ENCODE data around the gene GNPDA1.

Gene GNPDA1

DNA sequence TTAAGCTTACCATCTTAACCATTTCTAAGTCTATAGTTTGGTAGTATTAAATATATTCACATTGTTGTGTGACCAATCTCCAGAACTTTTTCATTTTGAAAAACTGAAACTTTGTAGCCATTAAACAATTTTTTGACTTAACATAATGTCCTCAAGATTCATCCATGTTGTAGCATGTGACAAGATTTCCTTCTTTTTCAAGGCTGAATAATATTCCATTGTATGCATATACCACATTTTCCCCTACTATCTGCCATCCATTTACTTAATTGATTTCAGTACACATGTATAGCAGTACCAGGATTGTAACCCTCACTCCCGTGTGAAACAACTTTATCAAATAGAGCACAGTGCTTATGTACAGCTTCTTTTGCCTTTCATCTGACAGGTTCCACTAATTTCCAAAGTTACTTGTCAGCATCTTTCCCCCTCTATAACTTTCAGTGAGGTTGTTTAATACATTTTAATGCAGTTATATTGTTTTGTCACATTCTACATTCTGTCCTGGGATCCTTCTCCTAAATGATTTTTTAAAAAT is 7.4 kb upstream of the GNPDA1 start:
- DNase-seq: no peak

GRCh38 chr5:142017832-142018427 is 5.1 kb upstream of the GNPDA1 start:
- DNase-seq: no peak

- DNase-seq: no peak
Observed at GRCh38 chr5:142016556-142016955, 3.7 kb upstream of the GNPDA1 start.

GRCh38 chr5:142015781-142016533 is 3.1 kb upstream of the GNPDA1 start:
- peak; percentile 4 for DNase-seq

- no peak for DNase-seq
Observed at GRCh38 chr5:142014911-142015584, 2.2 kb upstream of the GNPDA1 start.

GRCh38 chr5:142013734-142014521 is 1.1 kb upstream of the GNPDA1 start:
- peak; percentile 13 for DNase-seq

DNA sequence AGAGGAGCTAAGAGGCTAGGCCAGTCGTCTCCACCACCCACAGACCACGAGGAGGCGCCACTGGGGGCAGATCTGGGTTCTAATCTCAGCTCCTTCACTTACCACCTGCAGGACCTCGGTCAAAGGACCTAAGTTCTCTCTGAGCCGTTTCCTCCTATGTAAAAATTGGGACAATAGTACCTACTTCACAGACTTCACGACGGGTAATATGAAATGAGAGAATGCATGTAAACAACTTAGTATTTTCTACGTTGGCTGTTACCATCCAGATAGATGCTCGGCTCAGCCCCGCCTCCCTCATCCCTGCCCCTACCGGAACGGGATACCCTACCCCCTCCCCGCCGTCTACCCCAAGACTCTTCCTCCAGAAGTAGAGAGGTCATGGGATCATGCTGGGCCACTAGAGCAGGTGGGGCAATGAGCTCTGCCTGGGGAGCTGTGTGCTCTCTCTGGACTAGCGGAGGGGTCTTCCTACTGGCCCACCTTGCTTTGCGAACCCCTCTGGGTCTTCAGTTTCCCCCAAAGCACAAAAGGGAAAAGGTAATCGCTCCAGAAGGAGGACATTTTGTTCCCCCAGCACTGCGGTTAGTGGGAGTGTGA is 541 bp downstream of the GNPDA1 start:
- peak; percentile 4 for DNase-seq

- no peak for DNase-seq
Observed at GRCh38 chr5:142011572-142012185, 1.1 kb downstream of the GNPDA1 start.

DNA sequence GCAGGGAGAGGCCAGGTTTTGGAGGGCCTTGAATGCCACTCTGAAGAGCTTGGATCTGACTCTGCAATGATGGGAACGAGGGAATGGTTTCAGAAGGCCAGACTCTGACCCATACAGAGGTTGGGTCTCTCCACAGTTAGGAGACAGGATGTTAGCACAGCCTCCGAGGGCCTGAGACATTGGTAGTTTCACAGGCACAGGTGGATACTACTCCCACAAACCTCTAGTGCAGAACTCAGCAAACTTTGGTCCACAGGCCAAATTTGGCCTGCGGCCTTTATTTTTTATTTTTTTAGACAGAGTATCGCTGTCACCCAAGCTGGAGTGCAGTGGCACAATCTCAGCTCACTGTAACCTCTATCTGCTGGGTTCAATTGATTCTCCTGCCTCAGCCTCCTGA is 2.9 kb downstream of the GNPDA1 start:
- no peak for DNase-seq

- DNase-seq: no peak
Observed at GRCh38 chr5:142008813-142009212, 4.0 kb downstream of the GNPDA1 start.

GRCh38 chr5:142007237-142007544 is 5.6 kb downstream of the GNPDA1 start:
- no peak for DNase-seq

- DNase-seq: no peak
Observed at GRCh38 chr5:142006363-142007236, 6.2 kb downstream of the GNPDA1 start.

- DNase-seq: no peak
Observed at GRCh38 chr5:142003266-142003800, 9.5 kb downstream of the GNPDA1 start.

- DNase-seq: no peak
Observed at GRCh38 chr5:142000704-142001484, 11.9 kb downstream of the GNPDA1 start.

DNA sequence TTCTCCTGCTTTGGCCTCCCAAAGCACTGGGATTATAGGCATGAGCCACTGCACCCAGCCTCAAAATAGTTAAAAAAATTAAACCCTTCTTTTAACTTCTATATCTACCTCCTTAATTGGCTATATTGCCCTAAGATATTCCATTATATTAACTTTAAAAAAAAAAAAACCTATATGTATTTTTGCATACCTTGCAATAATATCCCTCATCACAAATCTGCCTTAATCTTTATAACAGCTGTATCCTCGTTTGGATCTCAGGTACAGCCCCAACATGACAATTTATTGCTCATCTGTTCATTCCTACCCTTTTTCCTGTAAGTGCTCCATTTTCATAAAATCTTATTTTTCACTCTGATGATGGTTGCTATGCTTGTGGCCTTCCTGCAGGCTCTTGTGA is 12.7 kb downstream of the GNPDA1 start:
- no peak for DNase-seq

- DNase-seq: no peak
Observed at GRCh38 chr5:141997358-141997960, 15.4 kb downstream of the GNPDA1 start.

GRCh38 chr5:141995656-141996055 is 17.2 kb downstream of the GNPDA1 start:
- DNase-seq: no peak

GRCh38 chr5:141994511-141995136 is 18.2 kb downstream of the GNPDA1 start:
- DNase-seq: no peak

- peak; percentile 41 for DNase-seq
Observed at GRCh38 chr5:141992349-141992963, 20.4 kb downstream of the GNPDA1 start.
